ENCODE results near the gene RFWD3. TPM values are rescaled to one million over a fixed set of nuclear protein-coding genes. Genes with fewer than 3 reads are reported as not detected.

Gene RFWD3
- total and polyA plus RNA-seq, 2 of the 8 experiments (the other 6 are each of a cell fraction or from before 2014, with no cell fraction given), result 67.1 to 114 TPM

- Histone ChIP-seq H3K4me1 (replicated peaks in 1 of 4; ENCODE audit: control insufficient read depth in 3 of 4, insufficient read depth in 4 of 4, low read length in 3 of 4) (peaks cover 2 to 7% (median 6%) of the 10 kb centered on the region in 4 experiments; a peak in 5 of 7 replicates), H4K5ac (ENCODE audit: insufficient read length, low read depth, low read length) (no peak overlapping the region), H3K18ac (ENCODE audit: extremely low read depth, low read length) (no peak overlapping the region), H2BK120ac (replicated peaks; ENCODE audit: low read depth, low read length) (no peak overlapping the region), H4K20me1 (replicated peaks in 1 of 2; ENCODE audit: control insufficient read depth in 1 of 2, insufficient read depth in 2 of 2, low read length in 2 of 2) (peaks cover 7% of the 10 kb centered on the region in 2 experiments), H3K79me1 (ENCODE audit: low read depth, low read length) (no peaks in the 10 kb centered on the region; the same call in 1 of the 2 replicates), H3K4me2 (ENCODE audit: insufficient read depth in 1 of 2, low read depth in 2 of 2, low read length in 2 of 2) (peak overlapping the region; percentile 84 to 87), H3K9me3 (ENCODE audit: insufficient read depth in 2 of 2, low read depth in 1 of 2, low read length in 1 of 2) (no peaks in the 10 kb centered on the region), H2BK12ac (ENCODE audit: low read depth, low read length) (no peak overlapping the region), H3K27me3 (replicated peaks in 1 of 4; ENCODE audit: control insufficient read depth in 3 of 4, extremely low read depth in 1 of 4, insufficient read depth in 3 of 4, low read length in 3 of 4) (no peaks in the 10 kb centered on the region), H3K9ac (replicated peaks in 1 of 4; ENCODE audit: extremely low read depth in 1 of 4, low read depth in 3 of 4, low read length in 3 of 4) (no peak overlapping the region), H3K4me3 (ENCODE audit: extremely low read depth in 1 of 4, insufficient read depth in 2 of 4, low read depth in 3 of 4, low read length in 4 of 4) (peak overlapping the region; percentile 71 to 92 (median 89); a peak in 7 of 8 replicates), H2BK15ac (ENCODE audit: low read length) (no peak overlapping the region), H4K91ac (replicated peaks; ENCODE audit: insufficient read length, low read length) (no peak overlapping the region), H4K8ac (ENCODE audit: extremely low read depth, insufficient read depth, low read length) (no peak overlapping the region), H3K36me3 (ENCODE audit: control insufficient read depth in 2 of 4, insufficient read depth in 4 of 4, low read length in 3 of 4) (no peaks in the 10 kb centered on the region), H3K27ac (ENCODE audit: low read depth, low read length) (no peak overlapping the region), H3K56ac (replicated peaks; ENCODE audit: insufficient read length, low read depth, low read length) (no peak overlapping the region), H3K79me2 (ENCODE audit: control insufficient read depth in 1 of 2, insufficient read depth in 2 of 2, low read length in 2 of 2) (peaks cover 25 to 62% of the 10 kb centered on the region in 2 experiments), H2AFZ (ENCODE audit: low read length) (no peak overlapping the region), H2AK5ac (ENCODE audit: low read depth, low read length) (no peak overlapping the region), H2BK20ac (ENCODE audit: low read length) (no peak overlapping the region), H3K23me2 (ENCODE audit: low read depth, low read length) (peaks cover 4% of the 10 kb centered on the region), H2BK5ac (ENCODE audit: low read depth, low read length) (no peak overlapping the region), H3K4ac (replicated peaks; ENCODE audit: insufficient read length, low read depth, low read length) (no peak overlapping the region), H3K14ac (ENCODE audit: insufficient read length) (no peak overlapping the region), H3K23ac (ENCODE audit: insufficient read length) (no peak overlapping the region)
- 74% methylated on average over 6 of the region's 6 CpGs; no CpG with 5 or more reads in 1 of the 2 experiments for WGBS, 2 experiments (ENCODE audit: extremely low coverage in 1 of 2, insufficient coverage in 1 of 2, insufficient read length in 1 of 2, insufficient replicate concordance in 2 of 2, low coverage in 1 of 2, low lambda C conversion rate in 2 of 2, missing lambda C conversion rate in 1 of 2)
- no peak for FAIRE-seq
- POLR2A ChIA-PET (ENCODE audit: partially characterized antibody), result interaction anchor here (0.7 to 4.6 kb wide), 5 partner anchors 10 to 62 kb away, joined by 3 to 27 read pairs (median 7); partner anchors contain the start of gene RFWD3
- no peak for DNase-seq (ENCODE audit: low read depth in 1 of 2, low spot score in 2 of 2)
- CTCF ChIA-PET (ENCODE audit: partially characterized antibody), result interaction anchor here (0.9 to 1.2 kb wide), 2 partner anchors 17 to 41 kb away, joined by 3 read pairs; no protein-coding TSS in a partner anchor
- TF ChIP-seq BRCA1 (IDR thresholded peaks at IDR 0.05; ENCODE audit: low read depth, low read length), result no peak
Measured at GRCh38 chr16:74605332-74605731, 61.3 kb downstream of the RFWD3 start.

Data from H1 (cell line).